Liver (tissue), 3 donors: ENCODE results near the gene PDP2.

Source experiments
- ATF3 ChIP-seq: IDR thresholded peaks from 2 replicates; pipeline ENCODE4 v1.6.1; 2016; ENCODE audit warnings: antibody characterized with exemption
- CTCF ChIP-seq: fragments of 150-350 bp; IDR thresholded peaks from 2 replicates; pipeline ENCODE4 v1.5.1; 2017; ENCODE audit warnings: improper control_type of control experiment, low read depth, low read length; ENCODE audit not compliant: missing input control
- EGR1 ChIP-seq, 2 donors: IDR thresholded peaks; 2 replicates each; pipeline ENCODE4 v1.6.1; 2016 to 2018; ENCODE audit warnings: antibody characterized with exemption in 2 of 2, low read depth in 2 of 2
- FOXA1 ChIP-seq: IDR thresholded peaks from 2 replicates; pipeline ENCODE4 v1.6.1; 2016; ENCODE audit warnings: antibody characterized with exemption
- FOXA2 ChIP-seq: IDR thresholded peaks from 2 replicates; pipeline ENCODE4 v1.6.1; 2016; ENCODE audit warnings: antibody characterized with exemption
- GABPA ChIP-seq, 2 donors: IDR thresholded peaks in 1 of 2; conservative IDR thresholded peaks in 1 of 2; 2 replicates each; pipeline ENCODE4 v1.6.1; 2016; ENCODE audit warnings: antibody characterized with exemption in 2 of 2, mild to moderate bottlenecking in 1 of 2, moderate library complexity in 1 of 2
- JUND ChIP-seq, 2 donors: IDR thresholded peaks; 2 replicates each; pipeline ENCODE4 v1.6.1; 2016; ENCODE audit warnings: antibody characterized with exemption in 2 of 2
- MAX ChIP-seq: IDR thresholded peaks from 2 replicates; pipeline ENCODE4 v1.6.1; 2016; ENCODE audit warnings: antibody characterized with exemption
- RAD21 ChIP-seq, 2 donors: IDR thresholded peaks; 2 replicates each; pipeline ENCODE4 v1.6.1; 2016; ENCODE audit warnings: antibody characterized with exemption in 2 of 2, mild to moderate bottlenecking in 2 of 2
- REST ChIP-seq: IDR thresholded peaks from 2 replicates; pipeline ENCODE4 v1.6.1; 2016; ENCODE audit warnings: antibody characterized with exemption, mild to moderate bottlenecking
- RXRA ChIP-seq, 2 donors: IDR thresholded peaks; 2 replicates each; pipeline ENCODE4 v1.6.1; 2017 to 2018; ENCODE audit warnings: antibody characterized with exemption in 2 of 2, mild to moderate bottlenecking in 1 of 2
- TAF1 ChIP-seq: conservative IDR thresholded peaks from 2 replicates; pipeline ENCODE4 v1.6.1; 2016; ENCODE audit warnings: antibody characterized with exemption, mild to moderate bottlenecking
- YY1 ChIP-seq: IDR thresholded peaks from 2 replicates; pipeline ENCODE4 v1.6.1; 2016; ENCODE audit warnings: antibody characterized with exemption, mild to moderate bottlenecking
- ZBTB33 ChIP-seq: IDR thresholded peaks from 2 replicates; pipeline ENCODE4 v1.6.1; 2016; ENCODE audit warnings: antibody characterized with exemption
- donor health status: healthy.
- donor health status: healthy.

- TF ChIP-seq CTCF (no peak), TAF1 (no peak), GABPA (IDR thresholded peaks at IDR 0.05 in 1 of 2, conservative IDR thresholded peaks at IDR 0.05 in 1 of 2) (peak in 1 of 2 donors; percentile 39), MAX (no peak), YY1 (no peak), ZBTB33 (no peak), JUND (IDR thresholded peaks at IDR 0.05) (no peak), RAD21 (IDR thresholded peaks at IDR 0.05) (no peak), ATF3 (no peak), REST (no peak), FOXA1 (peak; percentile 21), RXRA (IDR thresholded peaks at IDR 0.05) (no peak), EGR1 (IDR thresholded peaks at IDR 0.05; ENCODE audit: low read depth in 2 of 2) (no peak), FOXA2 (peak; percentile 83)
Observed at GRCh38 chr16:66937725-66938337, 57.5 kb downstream of the PDP2 start.
